Stimulated activated CD8-positive, alpha-beta memory T cell treated with anti-CD3 and anti-CD28 coated beads, Interleukin-7, amount 100 ng/mL, for 48 hours (primary cell): ENCODE data around the gene MRTFB.

Source experiments
- DNase-seq, 2 donors: peaks; one replicate each; pipeline ENCODE4 v3.0.0-alpha.2; 2020; ENCODE audit warnings: low read depth in 1 of 2; ENCODE audit errors: extremely low read depth in 1 of 2

MRTFB gene

DNA sequence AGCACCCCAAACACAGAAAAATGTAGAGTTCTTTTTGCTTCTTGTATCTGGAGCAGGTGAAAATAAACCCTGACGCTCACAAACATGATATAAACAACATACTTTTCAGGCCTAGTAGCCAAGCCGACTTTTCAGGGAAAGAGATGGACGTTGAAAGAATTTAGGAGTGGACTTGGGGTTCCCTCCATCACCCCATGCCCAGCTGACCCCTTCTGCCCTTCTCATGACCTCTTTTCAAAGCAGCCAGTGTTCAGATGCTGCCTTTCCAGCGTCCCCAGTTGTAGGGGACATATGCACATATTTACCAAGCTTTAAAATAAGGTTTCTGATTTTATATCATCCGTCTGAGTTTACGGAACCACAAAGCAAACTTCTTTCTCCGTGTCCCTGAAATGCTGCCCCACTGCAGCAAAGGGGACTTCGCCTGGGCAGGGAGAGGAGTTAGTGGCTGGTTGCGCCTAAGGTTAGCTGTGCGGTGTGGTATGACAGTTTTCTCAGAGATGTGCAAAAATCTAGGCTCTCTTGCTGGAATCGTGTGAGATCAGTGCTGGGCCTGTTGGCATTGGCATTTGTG, 235.5 kb downstream of the MRTFB start:
- no peak for DNase-seq

DNA sequence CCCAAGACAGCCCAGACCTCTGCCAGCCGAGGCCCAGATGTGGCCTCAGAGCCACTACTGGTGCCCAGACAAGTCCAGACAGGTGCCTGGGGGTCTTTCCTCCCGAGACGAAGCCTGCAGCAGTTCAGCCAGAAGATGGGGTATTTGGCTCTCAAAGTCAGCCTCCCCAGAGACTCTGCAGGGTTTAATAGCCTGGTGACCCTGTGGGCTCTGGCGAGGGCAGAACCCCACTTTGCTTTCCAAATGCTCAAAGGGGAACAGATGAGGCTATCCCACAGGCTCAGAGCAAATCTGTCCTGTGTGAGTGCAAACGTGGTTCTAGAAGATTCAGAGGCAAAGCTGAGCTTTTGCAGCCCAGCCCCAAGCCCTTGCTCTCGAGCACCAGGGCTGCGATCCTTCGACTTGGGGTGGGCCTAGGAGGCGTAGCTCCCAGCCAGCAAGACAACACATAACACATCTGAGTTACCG, 236.0 kb downstream of the MRTFB start:
- DNase-seq, result no peak

DNA sequence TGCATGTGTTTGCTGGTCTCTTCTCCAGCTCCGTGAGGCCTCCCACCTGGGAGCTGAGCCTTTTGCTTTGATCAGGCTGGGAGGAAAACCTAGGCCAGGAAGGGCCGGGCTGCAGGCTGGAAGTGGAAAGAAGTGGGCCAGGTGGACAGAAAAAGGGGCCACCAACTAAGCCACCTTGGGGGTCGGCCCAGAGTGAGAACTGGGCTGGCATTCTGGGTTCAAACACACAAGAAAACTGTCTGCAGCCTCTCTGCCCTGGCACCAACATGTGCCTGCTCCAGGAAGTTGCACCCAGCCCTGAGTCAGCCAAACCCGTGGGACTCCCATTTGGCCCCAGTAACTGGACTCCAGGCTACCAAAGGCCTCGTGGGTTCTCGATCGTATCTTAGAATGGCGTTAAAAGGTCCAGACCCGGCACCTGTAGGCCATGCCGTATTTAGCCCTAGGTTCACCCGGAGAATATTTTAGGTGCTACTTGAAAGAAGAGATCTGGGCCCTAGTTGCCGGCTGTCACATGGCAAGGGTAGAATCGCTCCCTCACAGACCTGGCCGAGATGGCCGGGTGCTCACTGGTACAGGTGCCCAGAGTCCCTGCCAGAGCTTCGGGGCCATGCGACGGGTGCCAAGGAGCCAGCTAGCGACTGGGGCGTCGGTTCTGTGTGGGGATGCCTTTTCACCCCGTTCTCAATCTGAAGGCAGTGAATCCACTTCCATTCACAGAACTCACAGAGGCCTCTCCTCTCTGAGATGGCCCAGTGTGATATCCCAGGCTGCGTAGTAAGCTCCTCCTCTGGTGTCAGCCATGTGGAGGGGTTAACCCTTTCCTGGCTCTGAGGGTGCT, 236.6 kb downstream of the MRTFB start:
- no peak for DNase-seq

DNA sequence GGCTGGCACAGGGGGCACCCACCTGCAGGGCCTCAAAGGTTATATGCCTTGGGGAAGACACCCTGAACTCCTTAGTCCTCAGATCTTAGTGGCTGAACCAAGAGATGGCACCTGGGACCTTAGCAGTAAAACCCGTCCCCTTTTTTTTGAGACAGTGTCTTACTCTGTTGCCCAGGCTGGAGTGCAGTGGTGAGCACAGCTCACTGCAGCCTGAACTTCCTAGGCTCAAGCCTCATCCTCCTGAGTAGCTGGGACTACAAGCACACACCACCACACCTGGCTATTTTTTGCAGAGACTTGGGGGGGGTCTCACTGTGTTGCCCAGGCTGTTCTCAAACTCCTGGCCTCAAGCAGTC, 237.2 kb downstream of the MRTFB start:
- DNase-seq, result no peak

DNA sequence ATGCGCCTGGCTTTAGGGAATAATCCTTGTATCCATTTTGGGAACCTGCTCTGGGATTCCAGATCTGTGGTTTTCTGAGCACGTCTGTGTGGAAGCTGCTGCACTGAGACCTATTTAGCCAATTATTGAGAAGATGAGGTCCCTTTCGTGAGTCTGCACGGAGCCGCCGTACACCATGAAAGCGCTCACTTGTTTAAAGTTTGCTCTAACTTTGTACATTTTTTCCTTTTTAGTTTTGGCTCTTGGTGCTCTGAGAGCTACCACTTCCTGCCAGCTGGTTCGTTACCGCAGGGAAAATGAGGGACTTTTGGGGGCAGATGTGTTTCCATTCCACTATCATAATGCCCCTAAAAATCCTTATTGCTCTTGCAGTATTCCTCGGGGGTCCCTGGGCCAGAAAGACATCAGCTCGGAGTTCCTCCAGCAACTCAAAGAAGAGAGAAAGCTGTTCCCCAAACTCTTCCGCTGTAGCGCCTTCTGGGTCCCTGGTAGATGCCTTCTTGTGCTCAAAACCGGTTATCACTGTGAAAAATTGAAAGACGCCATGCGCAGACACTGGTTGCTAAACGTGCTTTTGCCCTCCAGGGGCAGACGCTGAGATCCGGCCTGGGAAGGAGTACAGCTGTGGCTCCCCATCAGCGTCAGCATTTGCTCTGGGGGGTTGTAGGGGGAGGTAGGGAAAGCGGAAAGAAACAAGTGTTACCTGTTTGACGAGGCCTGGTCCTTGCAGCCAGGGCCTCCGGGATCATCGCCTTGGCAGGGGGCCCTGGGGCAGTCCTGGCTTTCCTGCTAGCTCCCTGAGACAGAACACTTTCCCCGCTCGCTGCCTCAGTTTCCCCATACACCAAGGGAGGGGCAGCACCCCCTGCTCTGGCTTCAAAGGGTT, 238.1 kb downstream of the MRTFB start:
- DNase-seq, result no peak

DNA sequence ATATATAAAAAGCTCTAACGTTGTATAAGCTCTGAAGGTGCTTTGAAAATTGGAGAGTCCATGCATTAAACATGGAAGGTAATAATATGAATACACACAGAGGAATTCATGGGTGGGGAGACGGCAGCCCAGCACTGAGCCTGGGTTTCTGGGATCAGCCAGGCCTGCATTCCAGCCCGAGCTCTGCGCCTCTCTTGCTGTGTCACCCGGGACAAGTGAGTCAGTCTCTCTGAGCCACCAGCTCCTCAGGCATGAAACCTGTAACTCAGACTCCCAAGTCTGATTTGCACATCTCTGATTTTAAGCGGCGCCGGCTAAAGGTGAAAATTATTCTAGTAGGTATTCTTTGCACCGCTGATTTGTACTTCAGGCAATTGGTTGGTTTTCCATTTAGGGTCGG, 238.8 kb downstream of the MRTFB start:
- DNase-seq, result no peak

DNA sequence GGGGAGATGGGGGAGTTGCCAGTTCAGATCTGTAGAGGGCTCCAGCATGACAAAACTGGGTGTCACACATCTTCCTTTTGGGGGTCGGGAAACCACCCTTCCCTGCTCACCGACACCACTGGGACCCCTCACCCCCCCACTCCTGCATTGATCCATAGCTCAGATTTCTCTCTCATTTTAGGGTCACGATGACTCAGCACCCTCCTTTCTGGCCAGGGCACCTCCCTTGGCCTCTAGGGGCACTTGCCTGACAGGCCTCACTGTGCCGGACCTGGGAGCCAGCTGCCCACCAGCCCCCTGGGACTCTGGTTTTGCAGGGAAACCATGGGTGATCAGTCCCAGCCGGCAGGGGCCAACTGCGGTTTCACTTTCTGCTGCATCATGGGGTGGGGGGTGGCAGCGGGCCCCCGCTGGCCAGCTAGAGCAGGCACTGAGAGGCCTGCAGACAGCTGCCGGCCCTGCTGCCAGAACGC, 239.4 kb downstream of the MRTFB start:
- no peak for DNase-seq

DNA sequence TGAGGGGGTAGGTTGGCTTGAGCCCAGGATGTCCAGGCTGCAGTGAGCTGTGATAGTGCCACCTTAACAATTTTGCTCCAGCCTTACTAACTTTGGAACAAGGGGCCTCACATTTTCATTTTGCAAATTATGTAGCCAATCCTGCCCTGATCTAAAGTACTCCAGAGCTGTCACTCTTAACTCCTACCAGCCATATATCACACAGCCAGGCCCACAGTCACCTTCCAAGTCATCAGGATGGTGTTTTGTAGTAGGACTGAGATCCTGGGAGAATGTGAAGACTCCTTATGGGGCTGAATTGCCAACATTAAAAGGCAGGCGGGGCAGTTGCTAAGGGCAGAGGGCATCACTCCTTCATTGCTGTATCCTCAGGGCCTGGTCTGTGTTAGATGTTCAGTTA, 243.0 kb downstream of the MRTFB start:
- no peak for DNase-seq

DNA sequence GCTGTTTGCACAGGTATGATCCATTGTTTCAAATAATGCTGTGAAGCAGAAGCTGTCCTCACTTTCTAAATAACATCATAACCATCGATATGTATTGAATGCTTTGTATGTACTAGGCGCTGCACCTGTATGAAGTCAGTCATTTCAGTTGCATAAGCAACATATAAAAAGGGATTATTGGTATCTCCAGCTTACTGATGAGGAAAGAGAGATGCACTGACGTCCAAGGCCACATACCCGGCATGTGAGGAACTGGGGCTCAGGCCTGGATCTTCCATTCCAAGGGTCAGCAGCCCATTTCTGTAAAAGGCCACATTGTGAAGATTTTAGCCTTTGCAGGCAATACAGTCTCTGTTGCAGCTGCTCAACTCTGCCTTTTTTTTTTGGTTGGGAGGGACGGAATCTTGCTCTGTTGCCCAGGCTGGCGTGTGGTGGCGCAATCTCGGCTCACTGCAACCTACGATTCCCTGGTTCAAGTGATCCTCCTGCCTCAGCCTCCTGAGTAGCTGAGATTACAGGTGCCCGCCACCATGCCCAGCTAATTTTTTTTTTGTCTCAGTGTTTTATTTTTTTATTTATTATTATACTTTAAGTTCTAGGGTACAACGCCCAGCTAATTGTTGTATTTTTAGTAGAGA, 244.7 kb downstream of the MRTFB start:
- DNase-seq, result no peak
